Activated T-cell treated with anti-CD3 and anti-CD28 coated beads for 4 hours (primary cell): Measurements from ENCODE around the gene ABCB4.

ENCODE experiments used
- DNase-seq: peaks from one replicate; pipeline ENCODE4 v3.0.0-alpha.2; 2020

ABCB4 gene

DNA sequence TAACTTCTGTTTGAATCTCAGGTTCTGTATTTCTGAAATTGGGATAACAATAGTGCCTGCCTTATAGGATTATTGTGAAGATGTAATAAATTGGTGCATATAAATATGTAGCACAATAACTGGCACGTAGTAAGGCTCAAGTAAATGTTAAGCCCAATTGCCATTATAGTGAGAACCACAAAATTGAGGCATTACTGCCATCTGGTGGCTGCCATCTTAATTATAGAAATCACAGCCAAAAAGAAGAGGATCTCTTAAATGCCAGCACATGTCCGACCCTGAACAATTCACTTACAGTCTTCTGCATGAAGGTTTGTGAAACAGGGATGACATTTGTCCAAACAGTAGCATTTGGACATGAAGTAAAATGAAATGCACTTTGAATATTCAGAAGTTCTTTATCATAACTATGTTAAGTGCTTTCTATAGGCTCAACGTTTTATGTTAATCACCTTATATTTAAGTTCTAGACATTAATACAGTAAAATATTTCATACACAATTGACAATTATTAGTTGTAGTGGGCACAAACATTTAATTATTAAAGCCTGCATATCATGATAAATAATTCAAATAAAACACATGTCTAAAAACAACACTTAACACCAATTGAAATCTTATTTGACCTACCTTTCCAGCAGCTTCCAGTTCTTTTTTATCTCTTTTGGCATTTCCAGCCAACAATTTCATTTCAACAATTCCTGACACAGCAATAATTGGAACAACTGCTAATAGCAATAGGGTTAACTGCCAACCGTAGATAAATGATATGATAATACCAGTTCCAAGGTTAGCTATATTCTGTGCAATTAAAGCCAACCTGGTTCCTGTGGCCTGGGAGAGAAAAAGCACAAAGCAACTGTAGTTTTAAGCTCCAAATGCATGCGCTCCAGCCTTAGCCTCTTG is 58.5 kb downstream of the ABCB4 start:
- DNase-seq = peak; percentile 61

GRCh38 chr7:87414794-87415188 is 60.7 kb downstream of the ABCB4 start:
- no peak for DNase-seq

DNA sequence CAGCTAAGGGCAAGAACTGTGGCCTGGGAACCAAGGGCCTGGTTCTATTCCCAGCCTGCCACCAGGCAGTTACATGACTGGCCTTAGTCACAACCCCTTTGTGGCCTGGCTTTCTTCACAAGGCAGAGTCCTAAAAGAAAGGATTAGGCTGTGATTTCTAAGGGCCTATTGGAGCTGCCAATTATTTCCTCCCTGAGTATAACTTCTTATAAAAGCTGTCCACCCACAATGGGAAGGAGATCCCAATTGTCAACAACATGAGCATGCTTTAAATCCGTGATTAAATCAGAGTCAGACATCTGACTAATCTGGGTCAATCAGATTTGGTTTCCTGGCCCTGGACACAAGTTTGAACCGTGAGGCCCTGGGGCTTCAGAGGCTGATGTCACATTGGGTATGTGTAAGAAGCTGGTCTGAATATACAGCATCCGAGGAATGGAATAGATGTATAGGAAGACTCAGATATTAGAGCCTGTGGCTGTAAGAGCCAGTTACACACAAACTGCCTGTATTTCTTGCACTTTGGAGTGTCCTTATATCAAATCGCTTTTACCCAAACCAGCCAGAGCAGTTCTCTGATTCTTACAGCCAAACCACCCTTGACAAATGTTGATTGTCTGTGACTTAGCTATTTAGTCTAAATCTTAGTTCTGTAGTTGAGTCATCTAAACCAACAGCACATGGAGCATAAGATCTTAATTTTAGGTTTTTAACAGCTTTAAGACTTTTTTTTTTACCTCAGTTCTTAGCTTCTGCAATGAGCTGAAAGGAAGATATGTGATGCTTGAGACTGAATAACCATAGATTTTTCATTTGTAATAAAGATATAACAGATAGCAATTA is 61.3 kb downstream of the ABCB4 start:
- DNase-seq = no peak

- DNase-seq = no peak
Observed at GRCh38 chr7:87413029-87413428, 62.5 kb downstream of the ABCB4 start.

- DNase-seq = no peak
Observed at GRCh38 chr7:87411186-87411585, 64.3 kb downstream of the ABCB4 start.

- no peak for DNase-seq
Observed at GRCh38 chr7:87404674-87405073, 70.8 kb downstream of the ABCB4 start.

DNA sequence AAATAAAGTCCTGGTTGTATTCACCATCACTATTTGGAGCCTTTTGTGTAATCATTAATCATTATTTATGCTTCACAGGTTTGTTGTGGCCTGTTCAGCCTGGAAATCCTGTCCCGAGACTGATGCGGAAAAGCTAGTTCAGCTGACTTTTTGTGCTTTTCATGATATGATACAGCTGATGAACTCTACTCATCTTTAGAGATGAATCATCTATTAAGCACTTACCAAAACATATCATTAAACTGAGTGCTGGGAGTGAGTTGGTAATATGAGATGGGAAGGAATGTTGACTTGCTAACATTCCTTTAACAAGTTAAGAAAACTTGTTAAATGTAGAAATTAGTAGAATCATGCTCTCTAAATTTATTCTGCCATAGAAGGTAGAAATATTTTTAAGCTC is 77.0 kb downstream of the ABCB4 start:
- no peak for DNase-seq

DNA sequence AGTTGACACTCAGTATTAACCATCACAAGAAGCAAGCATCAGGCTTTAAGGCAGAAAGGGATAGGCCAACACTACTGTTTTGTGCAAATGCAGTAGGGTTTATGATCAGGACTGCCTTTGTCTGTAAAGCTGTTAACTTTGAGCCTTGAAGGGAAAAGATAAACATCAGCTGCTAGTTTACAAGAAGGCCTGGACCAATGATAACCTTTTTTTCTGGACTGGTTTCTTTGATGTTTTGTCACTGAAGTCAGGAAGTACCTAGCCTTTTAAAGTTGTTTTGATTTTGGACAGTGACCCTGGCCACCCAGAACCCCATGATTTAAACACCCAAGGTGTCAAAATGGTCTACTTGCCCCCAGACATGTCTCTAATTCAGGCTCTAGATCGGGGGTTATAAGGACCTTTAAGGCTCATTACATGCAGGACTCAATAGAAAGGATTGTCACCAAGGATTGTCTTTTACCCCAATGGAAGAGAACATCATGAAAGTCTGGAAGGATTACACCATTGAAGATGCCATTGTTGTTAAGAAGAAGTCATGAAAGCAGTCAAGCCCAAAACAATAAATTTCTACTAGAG is 79.9 kb downstream of the ABCB4 start:
- no peak for DNase-seq

DNA sequence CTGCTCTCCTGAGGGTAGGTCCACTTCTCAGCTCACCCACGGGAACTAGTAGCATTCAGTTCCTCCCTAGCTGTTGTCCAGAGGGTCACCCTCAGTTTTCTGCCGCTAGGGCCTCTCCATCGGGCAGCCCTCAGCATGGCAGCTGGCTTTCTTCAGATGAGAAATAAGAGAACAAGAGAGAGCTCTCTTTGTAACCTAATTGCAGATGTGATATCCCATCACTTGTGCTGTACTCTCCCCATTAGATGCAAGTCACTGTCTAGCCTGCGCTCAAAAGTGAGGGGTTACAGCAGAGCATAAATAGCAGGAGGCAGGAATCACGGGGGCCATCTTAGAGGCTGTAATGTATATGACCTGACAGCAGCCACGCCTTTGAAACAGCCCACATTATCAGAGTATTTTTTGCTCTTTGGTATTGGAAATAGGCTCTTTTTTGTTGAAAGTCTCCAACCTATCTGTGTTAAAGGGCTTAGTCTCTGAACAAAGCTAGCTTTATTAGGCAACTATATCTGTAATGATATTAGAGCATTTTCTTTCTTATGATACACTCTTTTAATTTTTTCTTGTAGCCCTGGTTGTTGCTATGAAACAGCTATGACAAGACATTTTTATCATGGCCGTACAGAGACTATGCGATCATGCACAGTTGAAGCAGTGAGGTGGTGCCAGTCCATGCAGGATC is 84.3 kb downstream of the ABCB4 start:
- no peak for DNase-seq

GRCh38 chr7:87380905-87381304 is 94.6 kb downstream of the ABCB4 start:
- no peak for DNase-seq

- DNase-seq = no peak
Observed at GRCh38 chr7:87375662-87376435, 99.6 kb downstream of the ABCB4 start.

DNA sequence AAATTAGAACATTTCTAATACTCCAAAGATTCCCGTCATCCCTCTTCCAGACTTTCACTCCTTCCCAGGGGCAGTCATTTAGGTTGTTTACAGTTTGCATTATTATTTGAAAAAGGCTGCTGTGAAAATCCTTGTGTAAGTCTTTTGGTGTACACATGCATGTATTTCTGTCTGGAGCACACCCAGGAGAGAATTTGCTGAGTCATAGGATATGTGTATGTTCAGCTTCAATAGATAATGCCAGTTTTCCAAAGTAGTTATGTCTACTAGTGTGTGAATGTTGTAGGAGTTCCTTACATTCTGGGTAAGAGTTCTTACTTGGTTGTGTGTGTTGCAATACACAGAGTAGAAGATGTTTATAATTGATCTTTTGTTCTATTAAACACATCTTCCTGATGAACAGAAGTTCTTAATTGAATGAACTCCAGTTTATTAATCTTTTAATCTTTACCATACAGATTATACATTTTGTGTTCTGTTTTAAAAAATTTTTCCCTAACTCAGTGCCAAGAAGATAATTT is 104.8 kb downstream of the ABCB4 start:
- DNase-seq = no peak

DNA sequence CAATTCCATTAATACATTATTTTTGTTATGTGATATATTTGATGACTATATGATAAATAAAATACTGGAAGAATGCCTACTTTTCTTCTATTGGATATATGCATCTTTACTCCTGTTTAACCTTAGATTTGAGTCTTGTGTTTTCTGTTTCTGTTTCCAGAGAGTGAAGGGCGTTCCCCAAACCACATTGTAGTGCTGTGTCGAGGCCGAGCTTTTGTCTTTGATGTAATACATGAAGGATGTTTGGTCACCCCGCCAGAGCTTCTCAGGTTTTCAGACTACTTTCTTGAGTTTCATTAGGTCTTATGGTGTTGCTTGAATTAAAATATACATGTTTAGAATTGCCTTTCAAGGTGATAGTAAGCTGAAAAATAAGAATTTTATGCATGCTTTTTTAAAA is 106.3 kb downstream of the ABCB4 start:
- DNase-seq = no peak

DNA sequence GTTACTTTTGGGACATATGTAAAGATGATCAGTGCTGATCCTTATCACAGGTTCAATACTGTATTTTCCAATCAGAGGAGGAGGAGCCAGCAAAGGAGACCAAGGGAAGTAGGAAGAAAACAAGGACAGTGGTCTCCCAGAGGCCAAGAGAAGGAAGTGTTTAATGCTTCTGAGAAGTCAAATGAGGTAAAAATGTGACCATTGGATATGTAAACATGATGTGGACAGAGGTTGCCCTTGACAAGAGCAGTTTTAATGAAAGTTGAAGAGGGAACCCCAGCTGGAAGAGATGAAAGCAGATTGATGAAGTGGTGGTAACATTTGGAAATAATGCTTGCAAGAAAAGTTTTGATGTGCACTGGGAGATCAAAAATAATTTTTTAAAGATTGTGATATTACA is 111.2 kb downstream of the ABCB4 start:
- DNase-seq = no peak

- no peak for DNase-seq
Observed at GRCh38 chr7:87363342-87363741, 112.1 kb downstream of the ABCB4 start.

GRCh38 chr7:87361320-87361719 is 114.2 kb downstream of the ABCB4 start:
- no peak for DNase-seq

- DNase-seq = no peak
Observed at GRCh38 chr7:87359366-87359765, 116.1 kb downstream of the ABCB4 start.

DNA sequence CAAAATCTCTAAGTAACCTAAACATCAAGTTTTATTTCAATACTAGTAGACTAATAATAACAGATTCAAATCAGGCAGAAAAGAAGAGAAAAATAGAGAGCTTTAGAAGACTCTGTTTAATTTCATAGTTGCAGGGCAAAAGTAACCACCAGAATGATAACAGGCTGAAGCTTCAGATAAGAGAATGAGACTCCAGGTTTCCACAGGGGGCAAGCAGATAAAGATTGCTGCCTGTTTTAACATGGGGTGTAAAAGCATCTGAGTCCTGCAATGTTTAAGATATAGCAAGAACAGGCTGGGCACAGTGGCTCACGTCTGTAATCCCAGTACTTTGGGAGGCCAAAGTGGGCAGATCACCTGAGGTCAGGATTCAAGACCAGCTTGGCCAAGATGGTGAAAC is 119.0 kb downstream of the ABCB4 start:
- DNase-seq = no peak

GRCh38 chr7:87354749-87355148 is 120.7 kb downstream of the ABCB4 start:
- no peak for DNase-seq
